ENCODE results near the gene SLK.

SLK gene

DNA sequence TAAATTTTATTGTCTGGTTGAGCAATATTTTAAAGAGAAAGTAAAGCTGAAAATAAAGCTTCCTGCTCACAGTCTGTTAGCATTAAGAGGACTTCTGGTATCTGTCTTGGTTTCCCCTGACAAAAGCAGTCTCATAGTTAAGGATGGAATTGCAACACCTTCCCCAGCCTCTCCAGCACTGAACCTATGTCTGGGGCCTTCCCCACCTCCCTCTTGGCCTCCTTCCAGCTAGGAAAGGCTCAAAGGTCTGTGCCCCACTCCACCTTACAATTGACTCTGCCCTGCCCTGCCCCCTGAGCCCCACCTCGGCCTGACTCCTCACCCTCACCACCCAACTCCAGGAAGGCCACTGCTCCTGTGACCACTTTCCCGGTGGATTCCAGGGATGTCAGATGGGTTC is 85.5 kb downstream of the SLK start:
- DNase-seq (ENCODE audit: low read depth in 2 of 2), result no peak

DNA sequence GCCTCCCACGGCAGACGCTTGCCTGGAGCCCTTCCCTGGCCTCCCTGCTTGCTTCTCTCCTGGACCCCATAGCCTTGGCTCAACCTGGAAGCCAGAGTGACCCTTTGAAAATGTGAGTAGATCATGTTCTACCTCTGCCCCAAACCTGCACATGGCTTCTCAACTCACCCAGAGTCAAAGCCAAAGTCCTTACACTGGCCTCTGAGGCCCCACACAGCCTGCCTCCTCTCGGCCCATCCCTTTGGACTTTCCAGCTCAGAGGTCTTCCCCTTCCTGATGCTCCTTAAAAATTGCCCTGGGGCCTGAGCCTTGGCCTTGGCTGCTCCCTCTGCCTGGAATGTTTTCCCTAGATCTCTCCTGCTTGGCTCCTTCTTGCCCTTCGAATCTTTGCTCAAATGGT is 86.3 kb downstream of the SLK start:
- no peak for DNase-seq (ENCODE audit: low read depth in 2 of 2)

DNA sequence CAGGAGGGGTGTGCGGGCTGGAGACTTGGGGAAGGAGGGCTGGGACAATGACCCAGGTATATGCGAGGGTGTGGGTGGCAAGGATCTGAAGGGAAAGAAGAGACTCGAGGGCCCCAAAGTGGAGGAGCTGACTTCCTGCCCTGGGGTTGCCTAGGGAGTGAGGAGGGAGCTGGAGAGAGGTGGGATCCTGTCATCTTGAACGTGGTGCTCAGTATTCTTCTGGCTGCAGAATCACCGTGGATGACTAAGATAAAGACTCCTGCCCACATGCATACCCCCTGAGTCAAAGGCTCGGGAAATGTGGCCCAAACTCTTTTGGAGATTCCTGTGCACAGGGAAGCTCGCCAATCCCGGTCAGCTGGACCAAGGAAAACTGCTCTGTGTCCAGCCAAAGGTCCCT is 87.5 kb downstream of the SLK start:
- no peak for DNase-seq (ENCODE audit: low read depth in 2 of 2)

DNA sequence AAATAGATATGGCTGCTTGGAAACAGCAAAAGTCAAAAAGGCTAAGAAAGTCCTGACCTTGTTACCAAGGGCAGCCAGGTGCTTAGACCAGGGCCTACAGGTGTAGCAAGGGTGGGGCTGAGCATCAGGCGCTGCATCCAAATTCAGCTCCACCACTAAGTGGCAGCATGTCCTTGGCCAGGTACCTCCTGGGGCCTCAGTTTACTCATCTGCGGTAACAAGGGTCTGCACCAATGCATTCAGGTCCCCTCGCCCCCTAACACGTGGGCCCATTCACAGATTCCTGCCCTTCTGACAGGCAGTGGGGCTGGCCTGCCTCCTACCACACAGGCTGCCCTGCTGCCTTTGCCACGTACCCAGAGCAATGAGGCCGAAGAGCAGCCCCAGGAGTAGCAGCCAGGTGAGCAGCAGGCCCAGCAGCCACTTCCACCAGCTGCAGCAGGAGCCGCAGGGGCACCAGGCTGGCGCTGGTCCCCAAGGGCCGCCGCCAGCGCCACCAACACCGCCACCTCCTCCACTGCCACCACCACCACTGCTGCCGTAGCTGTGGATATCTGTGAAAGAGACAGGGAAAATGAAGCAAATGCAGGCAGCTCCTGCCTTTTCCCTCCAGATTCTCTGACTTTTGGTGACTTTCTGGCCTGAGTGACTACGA is 89.8 kb downstream of the SLK start:
- no peak for DNase-seq (ENCODE audit: low read depth in 2 of 2)

DNA sequence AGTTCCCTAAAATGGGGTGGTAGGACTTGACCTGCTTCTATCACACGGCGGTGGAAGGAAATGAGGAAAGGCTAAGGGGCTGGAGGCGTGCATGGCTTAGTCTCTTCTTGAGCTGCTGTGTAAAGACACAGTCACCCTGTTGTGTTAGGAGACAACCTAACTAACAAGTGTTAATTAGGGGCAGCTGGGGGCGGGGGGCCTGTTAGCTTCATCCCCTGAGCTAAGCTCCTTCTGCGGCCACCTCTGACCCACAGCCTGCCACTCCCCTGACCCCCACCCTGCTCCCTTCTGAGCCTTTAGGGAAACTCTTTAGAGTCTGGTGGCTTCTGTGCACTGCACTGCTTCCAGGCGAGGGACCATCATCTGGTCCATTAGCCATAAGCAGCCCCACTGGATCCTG is 90.8 kb downstream of the SLK start:
- no peak for DNase-seq (ENCODE audit: low read depth in 2 of 2)

DNA sequence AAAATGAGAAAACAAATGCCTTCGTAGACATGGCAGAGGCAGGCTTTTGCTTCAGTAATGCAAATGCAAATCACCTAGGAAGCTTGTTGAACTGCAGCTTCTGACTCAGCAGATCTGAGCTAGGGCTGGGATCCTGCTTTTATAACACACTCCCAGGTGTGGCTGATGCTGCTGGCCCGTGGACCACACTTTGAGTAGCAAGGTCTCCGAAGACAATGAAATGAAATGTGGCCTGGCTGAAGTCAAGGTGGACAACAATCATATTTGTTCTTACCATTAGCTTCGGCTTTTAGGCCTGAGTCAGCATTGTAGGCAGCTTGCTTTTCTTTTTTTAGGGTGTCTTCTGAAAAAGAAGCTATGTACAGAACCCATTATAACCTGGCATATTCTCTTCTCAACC is 92.4 kb downstream of the SLK start:
- DNase-seq (ENCODE audit: low read depth in 2 of 2), result no peak

DNA sequence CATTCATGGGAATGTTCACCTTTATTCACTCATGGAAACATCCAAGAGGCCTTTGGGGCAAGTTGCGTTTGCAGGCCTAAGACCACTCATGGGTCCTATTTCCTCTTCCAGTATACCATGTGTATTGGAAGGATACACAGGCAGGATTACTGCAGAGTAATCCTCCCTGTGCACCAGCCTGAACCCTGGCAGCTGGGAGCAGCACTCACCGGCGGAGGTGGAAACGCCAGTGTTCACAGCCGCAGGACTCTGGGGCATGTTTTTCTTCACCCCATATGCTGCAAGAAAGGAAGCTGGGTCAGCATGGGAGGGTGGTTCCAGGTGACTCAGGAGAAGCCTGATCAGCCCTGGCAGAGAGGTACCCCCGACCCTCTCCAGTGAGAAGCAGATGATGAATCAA is 94.3 kb downstream of the SLK start:
- no peak for DNase-seq (ENCODE audit: low read depth in 2 of 2)

DNA sequence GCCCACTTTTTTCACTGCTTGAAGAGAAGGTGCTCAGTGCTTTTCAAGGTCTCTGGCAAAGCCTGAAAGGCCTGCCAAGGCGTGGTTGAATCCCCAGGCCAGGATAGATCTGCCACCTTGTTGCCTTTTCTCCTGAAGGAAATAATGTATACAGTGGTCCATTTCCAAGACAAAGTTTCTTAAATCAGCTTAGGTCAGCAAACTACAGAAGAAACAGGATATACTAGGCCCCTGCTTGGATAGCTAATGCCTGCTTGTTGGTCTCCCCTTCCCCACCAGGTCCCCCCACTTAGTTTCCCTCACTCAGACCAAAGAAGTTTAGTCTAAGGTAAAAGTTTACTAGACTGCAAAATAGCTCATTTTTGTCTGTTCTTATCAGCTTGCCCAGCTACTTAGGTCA is 98.8 kb downstream of the SLK start:
- no peak for DNase-seq (ENCODE audit: low read depth in 2 of 2)

DNA sequence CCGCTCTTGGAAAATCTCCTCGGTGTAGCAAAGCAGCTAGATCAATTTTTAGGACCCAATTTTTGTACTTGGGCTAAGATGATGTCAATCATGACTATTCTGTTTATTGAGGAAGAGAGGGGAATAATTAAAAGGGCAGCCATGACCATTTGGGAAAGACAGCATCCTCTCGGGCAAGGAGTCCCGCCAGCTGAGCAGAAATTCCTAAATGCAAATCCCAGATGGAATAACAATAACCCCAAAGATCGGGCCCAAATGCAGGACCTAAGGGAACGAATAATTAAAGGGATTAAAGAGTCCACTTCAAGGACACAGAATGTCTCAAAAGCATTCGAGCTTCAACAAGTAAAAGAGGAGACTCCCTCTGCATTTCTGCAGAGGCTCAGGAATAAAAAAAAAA is 100.0 kb downstream of the SLK start:
- DNase-seq (ENCODE audit: low read depth in 2 of 2), result no peak

DNA sequence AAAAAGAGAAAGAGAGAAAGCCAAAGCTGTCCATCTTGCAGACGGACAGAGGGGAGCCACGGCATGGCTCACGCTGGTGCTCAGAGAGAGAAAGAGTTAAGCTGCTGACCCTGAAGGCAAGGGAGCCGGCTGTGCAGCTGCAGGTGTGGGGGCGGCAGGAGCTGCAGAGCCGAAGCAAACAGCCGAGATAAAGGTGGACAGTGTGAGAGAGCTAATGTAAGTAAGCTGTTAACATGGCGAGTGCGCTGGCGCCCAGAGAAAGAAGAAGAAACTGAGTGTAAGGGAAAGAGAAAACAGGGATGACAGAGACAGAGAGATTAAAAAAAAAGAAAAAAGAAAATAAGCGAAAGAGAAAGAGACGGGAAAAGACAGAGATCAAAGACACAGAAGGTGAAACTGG is 100.6 kb downstream of the SLK start:
- DNase-seq (ENCODE audit: low read depth in 2 of 2), result no peak

DNA sequence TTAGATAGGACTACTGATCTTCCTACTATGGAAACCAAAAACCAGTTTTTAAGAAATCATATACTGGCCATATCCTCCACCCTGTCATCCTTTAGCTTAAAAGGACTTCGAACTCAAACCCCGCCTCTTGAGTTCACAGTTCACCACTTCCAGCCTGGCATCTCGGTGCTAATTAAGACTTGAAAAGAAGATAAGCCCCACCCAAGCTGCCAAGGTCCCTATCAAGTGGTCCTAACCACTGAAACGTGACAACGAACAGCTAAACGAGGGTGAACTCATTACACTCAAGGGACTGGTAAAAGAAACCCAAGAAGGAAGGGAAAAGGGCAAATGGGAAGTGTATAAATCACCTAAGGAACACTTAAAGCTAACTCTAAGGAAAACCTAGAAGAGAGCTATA is 102.7 kb downstream of the SLK start:
- DNase-seq (ENCODE audit: low read depth in 2 of 2), result no peak

DNA sequence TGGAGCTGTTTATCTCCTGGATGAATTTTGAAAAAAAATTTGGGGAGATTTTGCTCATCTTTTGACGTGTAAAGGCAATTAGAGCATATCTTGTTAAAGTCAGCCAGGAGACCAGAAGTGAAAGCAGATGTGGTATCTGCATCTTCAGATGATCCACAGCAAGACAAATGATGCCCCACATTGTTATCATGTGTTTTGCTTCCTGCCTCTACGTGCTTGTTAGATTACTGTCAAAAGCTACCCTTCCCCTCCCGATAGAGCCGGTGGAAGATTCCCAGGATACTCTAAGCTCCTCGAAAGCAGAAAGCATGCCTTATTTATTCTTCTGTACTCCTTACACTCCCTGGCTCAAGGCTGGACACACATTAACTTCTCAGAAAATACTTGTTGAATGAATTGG is 105.8 kb downstream of the SLK start:
- no peak for DNase-seq (ENCODE audit: low read depth in 2 of 2)

DNA sequence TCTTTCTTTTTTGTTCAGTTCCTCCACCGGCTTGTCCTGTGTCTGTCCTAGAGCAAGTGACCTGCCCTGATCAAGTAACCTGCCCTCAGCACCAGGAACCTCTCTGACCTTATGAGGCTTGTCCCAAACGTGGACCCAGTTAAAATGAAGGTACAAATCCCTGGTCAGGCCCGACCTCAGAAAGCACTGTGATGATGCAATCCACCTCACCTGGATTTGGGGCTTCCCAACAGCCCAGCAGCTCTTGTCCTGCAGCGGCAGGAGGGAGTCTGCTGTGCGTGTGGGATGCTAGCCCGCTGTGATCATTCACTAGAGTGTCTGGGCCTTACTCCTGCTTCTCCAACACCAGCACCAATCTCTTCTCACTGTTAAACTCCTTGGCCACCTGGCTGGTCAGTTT is 107.6 kb downstream of the SLK start:
- no peak for DNase-seq (ENCODE audit: low read depth in 2 of 2)

DNA sequence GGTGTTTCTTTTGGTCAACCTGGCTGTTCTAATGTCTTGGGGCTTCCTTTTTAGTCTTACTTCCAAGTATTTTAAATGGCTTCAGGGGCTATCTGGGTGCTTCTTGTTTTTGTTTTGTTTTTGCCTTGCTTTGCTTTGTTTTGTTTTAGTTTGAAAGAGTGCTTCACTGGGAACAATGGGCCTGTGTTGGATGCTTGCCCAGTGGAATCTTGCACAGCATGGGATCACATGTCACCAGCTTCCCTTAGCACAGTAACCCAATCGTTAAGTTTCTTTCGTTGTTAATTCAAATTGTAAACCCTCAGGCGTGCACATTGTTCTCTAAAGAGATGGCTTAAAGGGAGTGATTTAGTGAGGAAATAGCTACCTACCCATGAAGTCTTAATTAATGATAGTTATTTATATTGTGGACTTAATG is 109.8 kb downstream of the SLK start:
- DNase-seq (ENCODE audit: low read depth in 2 of 2), result no peak

DNA sequence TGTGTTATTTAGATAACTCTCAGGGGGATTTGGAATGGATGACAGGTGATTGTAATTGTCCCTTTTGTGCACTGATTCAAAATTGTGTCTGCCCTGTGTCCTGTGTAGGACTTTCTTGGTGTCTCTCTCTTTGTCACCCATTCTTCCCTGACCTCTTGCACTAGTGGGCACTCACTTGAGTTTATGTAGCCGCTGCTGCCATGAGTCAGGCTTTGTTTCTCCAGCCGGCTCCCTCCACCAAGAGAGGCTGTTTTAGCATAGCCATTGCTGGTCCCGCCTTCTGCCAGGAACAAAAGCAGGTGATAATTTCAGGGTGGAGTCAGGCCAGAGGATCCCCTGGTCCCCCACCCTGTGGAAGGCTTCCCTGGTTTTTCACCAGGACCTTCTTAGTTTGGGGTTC is 110.3 kb downstream of the SLK start:
- DNase-seq (ENCODE audit: low read depth in 2 of 2), result no peak

DNA sequence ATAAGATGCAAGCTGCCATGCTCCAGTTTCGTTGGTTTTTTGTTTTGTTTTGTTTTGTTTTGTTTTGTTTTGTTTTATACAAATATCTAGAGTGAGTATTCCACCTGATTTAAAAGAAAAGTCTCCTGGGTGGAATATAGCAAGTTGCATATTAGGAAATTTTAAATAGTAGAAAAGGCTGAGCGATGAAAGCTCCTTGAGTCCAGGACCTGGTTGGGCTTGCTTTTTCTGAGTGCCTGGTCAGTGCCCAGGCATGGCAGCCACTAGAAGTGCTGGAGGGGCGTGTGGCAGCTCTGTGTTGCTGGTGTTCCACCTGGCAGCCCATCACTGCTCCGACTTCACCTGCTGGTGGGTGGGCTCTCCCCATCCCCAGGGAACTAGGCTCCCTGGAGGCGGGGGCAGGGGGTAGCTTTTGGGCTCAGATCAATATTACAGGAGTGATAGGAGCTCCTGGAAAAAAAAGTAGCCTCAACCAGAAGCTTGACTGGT is 110.8 kb downstream of the SLK start:
- no peak for DNase-seq (ENCODE audit: low read depth in 2 of 2)

Data from stimulated activated CD4-positive, alpha-beta T cell treated with anti-CD3 and anti-CD28 coated beads, Interleukin-15, amount 100 ng/mL, for 48 hours (primary cell).